C4-2B (cell line): ENCODE measurements around the gene AFF1.
A peak's percentile ranks its signal among the peaks of the same experiment; 100 is the strongest.

ENCODE experiments used
- H3K27ac ChIP-seq: fragments of 450-650 bp; 2 replicates; pipeline ENCODE4 v1.5.1; 2017
- ZFX ChIP-seq: fragments of 450-650 bp; IDR thresholded peaks from 2 replicates; pipeline ENCODE4 v1.6.1; 2017
- TF ChIP-seq, protein P1 (sequence below): fragments of 450-650 bp; conservative IDR thresholded peaks from 2 replicates; pipeline ENCODE4 v1.5.1; 2017; ENCODE audit warnings: mild to moderate bottlenecking

AFF1 gene

DNA sequence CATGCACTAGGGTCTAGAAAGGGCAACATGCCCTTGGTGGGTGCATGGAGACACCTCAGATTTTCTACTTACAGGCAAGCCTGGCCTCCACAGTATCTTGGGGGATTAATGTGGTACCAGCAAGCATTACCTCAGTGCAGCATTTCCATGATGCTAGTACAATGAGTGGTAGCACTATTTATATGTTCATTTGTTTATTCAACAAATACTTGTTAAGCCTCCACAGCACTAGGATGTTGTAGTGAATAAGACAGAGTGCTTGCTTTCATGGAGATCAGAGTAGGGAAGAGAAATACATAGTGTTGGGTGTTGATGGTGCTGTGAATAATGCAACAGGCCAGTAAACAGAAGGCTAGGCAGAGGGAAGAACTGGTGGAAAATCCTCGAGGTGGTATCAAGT, 152.2 kb downstream of the AFF1 start:
- H3K27ac ChIP-seq: no peak overlapping the region
- TF ChIP-seq, protein P1, sequence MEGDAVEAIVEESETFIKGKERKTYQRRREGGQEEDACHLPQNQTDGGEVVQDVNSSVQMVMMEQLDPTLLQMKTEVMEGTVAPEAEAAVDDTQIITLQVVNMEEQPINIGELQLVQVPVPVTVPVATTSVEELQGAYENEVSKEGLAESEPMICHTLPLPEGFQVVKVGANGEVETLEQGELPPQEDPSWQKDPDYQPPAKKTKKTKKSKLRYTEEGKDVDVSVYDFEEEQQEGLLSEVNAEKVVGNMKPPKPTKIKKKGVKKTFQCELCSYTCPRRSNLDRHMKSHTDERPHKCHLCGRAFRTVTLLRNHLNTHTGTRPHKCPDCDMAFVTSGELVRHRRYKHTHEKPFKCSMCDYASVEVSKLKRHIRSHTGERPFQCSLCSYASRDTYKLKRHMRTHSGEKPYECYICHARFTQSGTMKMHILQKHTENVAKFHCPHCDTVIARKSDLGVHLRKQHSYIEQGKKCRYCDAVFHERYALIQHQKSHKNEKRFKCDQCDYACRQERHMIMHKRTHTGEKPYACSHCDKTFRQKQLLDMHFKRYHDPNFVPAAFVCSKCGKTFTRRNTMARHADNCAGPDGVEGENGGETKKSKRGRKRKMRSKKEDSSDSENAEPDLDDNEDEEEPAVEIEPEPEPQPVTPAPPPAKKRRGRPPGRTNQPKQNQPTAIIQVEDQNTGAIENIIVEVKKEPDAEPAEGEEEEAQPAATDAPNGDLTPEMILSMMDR: no peak
- no peak for TF ChIP-seq ZFX

DNA sequence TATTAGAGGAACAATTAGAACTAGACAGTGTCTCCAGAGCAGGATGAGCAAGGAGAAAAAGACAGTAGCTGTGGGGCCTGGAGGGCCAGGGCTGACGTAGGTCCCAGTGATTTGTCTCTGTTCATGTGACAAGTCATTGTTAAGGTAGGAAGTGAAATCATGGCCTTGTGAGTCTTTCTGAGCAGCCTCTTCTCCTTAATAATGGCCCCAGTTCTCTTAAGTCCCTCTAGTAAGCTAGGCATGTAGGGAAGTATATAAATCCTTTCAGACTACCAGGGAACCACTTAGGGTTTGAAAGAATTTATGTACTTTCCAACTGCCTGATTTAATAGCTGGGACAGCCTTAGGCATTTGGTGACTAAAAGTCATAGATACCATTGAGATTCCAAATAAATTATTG, 152.6 kb downstream of the AFF1 start:
- TF ChIP-seq, protein P1: no peak
- no peak for TF ChIP-seq ZFX
- H3K27ac ChIP-seq: no peak overlapping the region

DNA sequence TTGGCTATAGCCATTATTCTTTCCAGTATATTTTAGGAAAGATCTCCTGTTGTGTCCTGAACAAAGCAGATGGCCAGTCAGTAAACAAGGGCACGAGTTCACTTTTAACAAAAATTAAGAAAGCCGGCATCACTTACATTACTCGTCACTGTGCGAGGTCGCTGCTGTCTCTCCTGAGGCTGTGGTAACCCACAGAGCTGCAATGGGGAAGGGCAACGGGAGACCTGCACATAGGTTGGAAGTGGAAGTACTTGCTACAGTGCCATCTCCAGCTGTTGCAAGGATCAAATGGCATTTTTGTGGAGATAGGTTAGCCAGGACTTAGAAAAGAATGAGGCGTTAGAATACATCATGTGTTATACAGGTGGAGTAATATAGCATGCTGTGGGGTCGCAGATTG, 153.4 kb downstream of the AFF1 start:
- H3K27ac ChIP-seq: peak overlapping the region; percentile 63
- TF ChIP-seq, protein P1: no peak
- TF ChIP-seq ZFX: no peak

DNA sequence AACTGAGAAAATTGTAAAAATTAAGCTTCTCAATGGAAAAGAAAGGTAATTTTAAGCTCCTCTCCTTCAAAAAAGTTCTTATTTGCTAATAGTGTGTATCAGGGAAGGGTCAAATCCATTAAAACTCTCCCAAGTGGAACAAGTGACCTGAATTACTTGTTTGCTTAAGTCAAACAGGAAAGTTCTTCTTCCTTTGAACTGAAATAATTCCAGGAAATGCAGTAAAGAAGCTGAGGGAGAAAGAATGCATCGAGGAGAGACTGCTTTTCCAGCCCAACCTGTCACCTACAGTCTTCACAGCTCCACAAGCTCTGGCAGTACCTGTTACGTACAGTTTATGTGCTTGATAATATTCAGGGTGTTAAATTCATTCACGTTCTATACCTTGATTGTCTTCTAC, 154.6 kb downstream of the AFF1 start:
- TF ChIP-seq ZFX: no peak
- TF ChIP-seq, protein P1: no peak
- H3K27ac ChIP-seq: peak overlapping the region; percentile 63; the same call in 1 of the 2 replicates

DNA sequence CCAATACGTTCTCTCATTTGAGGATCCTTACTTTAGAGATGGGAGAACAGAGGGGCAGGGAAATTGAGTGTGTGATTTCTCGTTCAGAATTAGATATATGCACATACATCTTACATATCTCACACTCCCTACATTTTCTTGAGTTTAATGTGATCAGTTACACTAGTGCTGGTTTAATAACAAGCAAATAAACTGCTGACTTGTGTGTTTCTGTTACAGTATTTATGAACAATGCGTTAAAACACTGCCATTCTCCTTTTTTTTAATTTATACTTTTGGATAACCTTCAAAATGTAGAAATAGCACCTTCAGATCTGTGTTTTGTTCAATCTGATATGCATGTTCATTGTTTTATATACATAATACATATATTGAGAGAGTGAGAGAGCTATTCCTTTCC, 155.5 kb downstream of the AFF1 start:
- no peak overlapping the region for H3K27ac ChIP-seq
- TF ChIP-seq ZFX: no peak
- TF ChIP-seq, protein P1: no peak

DNA sequence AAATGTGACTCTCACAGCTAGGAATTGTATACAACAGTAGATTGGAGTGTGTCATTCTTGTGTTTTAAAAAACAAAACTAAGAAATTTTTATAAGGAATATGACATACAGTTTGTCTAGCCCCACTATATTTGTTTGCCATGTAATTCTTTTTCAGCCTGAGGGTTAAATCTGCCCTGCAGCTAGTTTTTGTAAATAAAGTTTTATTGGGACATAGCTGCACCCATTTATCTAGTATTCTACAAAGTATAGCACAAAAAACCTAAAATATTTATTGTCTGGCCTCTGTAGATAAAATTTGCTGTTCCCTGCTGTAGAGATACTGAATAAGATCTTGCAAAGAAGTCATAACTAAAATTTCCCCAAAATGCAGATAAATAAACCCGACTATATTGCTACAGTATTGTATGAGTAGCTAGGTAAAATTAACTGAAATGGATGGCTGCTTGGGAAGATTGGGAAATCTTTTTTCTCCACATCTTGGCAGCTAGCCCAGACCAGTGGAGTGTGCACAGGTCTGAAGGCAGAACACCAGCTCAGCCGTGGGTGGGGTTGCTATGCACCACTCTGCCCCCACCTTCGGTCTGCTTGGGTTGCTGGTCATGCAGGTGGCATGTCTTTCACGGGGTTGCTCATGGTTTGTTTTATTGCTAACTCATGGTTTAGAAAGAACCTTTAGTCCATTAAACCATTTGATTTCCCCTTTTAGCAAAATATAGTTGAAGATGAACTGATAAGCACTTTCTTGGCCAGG, 157.8 kb downstream of the AFF1 start:
- H3K27ac ChIP-seq: 0 out of 2 replicates have a peak overlapping the region, but pooled peaks have one; percentile 19
- TF ChIP-seq, protein P1: no peak
- TF ChIP-seq ZFX: no peak

DNA sequence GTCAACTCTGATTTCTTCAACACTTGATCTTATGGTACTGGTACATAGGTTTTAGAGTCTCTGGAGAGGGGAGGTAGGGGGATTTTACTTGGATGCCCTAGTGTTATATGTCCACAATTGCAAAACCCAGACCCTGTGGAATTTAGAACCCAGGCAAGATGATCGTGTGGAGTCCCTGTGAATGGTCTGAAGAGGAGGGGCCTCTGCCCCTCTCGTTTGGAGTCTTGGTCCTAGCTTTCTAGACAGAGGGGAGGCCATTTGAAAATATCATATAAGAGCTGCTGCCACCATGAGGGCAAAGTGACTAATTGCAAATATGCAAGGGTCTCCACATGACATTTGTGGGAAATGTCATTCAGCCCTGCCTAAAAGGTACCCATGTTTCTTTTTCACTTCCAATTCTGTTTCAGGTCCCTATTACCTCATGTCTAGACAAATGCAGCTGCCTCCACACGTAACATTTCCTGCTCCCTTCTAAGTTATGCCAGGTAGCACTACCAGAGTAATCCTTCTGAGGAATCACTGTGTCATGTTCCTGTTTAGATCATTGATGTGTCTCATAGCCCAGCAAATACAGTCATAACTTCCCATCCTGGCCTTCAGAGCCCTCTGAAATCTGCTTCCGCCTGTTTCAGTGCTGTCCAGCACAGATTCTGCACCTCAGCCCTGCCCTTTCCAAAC, 158.8 kb downstream of the AFF1 start:
- TF ChIP-seq, protein P1: peak; percentile 75
- no peak for TF ChIP-seq ZFX
- H3K27ac ChIP-seq: no peak overlapping the region
